ENCODE results near the gene PLA2G2F.
A peak's percentile ranks its signal among the peaks of the same experiment; 100 is the strongest.

Gene PLA2G2F

GRCh38 chr1:20174937-20175666 is 36.0 kb downstream of the PLA2G2F start:
- DNase-seq = no peak

- DNase-seq = no peak
Observed at GRCh38 chr1:20178634-20179370, 39.7 kb downstream of the PLA2G2F start.

GRCh38 chr1:20179371-20180128 is 40.4 kb downstream of the PLA2G2F start:
- DNase-seq = no peak

GRCh38 chr1:20180129-20180843 is 41.2 kb downstream of the PLA2G2F start:
- no peak for DNase-seq

GRCh38 chr1:20180844-20181207 is 41.7 kb downstream of the PLA2G2F start:
- no peak for DNase-seq

- DNase-seq = no peak
Observed at GRCh38 chr1:20182415-20182814, 43.3 kb downstream of the PLA2G2F start.

GRCh38 chr1:20183035-20183434 is 43.9 kb downstream of the PLA2G2F start:
- no peak for DNase-seq

GRCh38 chr1:20183616-20184271 is 44.6 kb downstream of the PLA2G2F start:
- DNase-seq = no peak

GRCh38 chr1:20184481-20184900 is 45.4 kb downstream of the PLA2G2F start:
- no peak for DNase-seq

- DNase-seq = peak; percentile 63
Observed at GRCh38 chr1:20184997-20185833, 46.1 kb downstream of the PLA2G2F start.

- peak; percentile 70 for DNase-seq
Observed at GRCh38 chr1:20185834-20186782, 47.0 kb downstream of the PLA2G2F start, which contains the start of the genes PLA2G2C and UBXN10. Gene PLA2G2C, minus strand, starts transcription at chr1:20186518. Its CDS starts 9,155 bp downstream, at chr1:20177363. Gene UBXN10, plus strand, starts transcription at chr1:20186096. Its CDS starts 4,466 bp downstream, at chr1:20190562.

GRCh38 chr1:20187103-20187812 is 48.1 kb downstream of the PLA2G2F start:
- peak; percentile 29 for DNase-seq

GRCh38 chr1:20187813-20188454 is 48.8 kb downstream of the PLA2G2F start:
- DNase-seq = no peak

GRCh38 chr1:20188455-20188817 is 49.3 kb downstream of the PLA2G2F start:
- no peak for DNase-seq

GRCh38 chr1:20189664-20190063 is 50.5 kb downstream of the PLA2G2F start:
- DNase-seq = no peak

- no peak for DNase-seq
Observed at GRCh38 chr1:20190256-20191160, 51.4 kb downstream of the PLA2G2F start.

GRCh38 chr1:20191266-20191825 is 52.2 kb downstream of the PLA2G2F start:
- no peak for DNase-seq

Data from CD4-positive, alpha-beta T cell treated with Interleukin-6 for 4 hours (primary cell).